Pancreas (tissue), 10 donors: Measurements from ENCODE around the gene MAST1. TPM values are rescaled to one million over a fixed set of nuclear protein-coding genes. Genes with fewer than 3 reads are reported as not detected.

ENCODE experiments used
- ATAC-seq, 4 donors: fragments of 200-7000 bp; cut with Tn5 transposase; one replicate each; pipeline versions ENCODE4 v1.8.0 to v1.9.1; 2020; ENCODE audit warnings: mild to moderate bottlenecking in 4 of 4, moderate library complexity in 4 of 4
- DNase-seq, 6 donors: peaks; one replicate each; pipeline ENCODE4 v3.0.0-alpha.2; 2020
- FAIRE-seq: peaks from 2 replicates; lab custom pipeline; 2012; peaks lifted over from hg19 to GRCh38; lab: Jason Lieb, UNC
- H3K27ac ChIP-seq, 4 donors: fragments of 200-600 bp; sonication (generic); 1 replicate in 3 of 4; 2 replicates in 1 of 4; pipeline versions ENCODE4 v1.5.0 to v1.8.0; 2020
- H3K27me3 ChIP-seq, 4 donors: fragments of 200-600 bp; one replicate each; pipeline ENCODE4 v1.8.0; 2021
- H3K36me3 ChIP-seq, 3 donors: fragments of 200-600 bp; sonication (generic) in 1 of 3; one replicate each; pipeline versions ENCODE4 v1.5.0 to v1.8.0; 2020 to 2021
- H3K4me1 ChIP-seq, 3 donors: fragments of 200-600 bp; one replicate each; pipeline ENCODE4 v1.8.0; 2021
- H3K4me3 ChIP-seq, 4 donors: fragments of 200-600 bp; sonication (generic) in 2 of 4; one replicate each; pipeline versions ENCODE4 v1.5.0 to v1.8.0; 2020 to 2021
- H3K9me3 ChIP-seq, 4 donors: fragments of 200-600 bp; one replicate each; pipeline ENCODE4 v1.8.0; 2021
- CTCF ChIP-seq, 4 donors: fragments of 200-600 bp; sonication (generic) in 3 of 4; IDR thresholded peaks; one replicate each; pipeline versions ENCODE4 v1.5.0 to v1.8.0; 2021; ENCODE audit warnings: antibody characterized with exemption in 4 of 4
- WGBS, 2 donors: extraction: QIAGEN DNeasy Blood & Tissue Kit; methylation state at CpG; one replicate each; pipeline ENCODE4 v1.1.7; 2013; 5-methylcytosine and 5-hydroxymethylcytosine counted together
- intact Hi-C, 3 donors: fragments of 100-400 bp; cut with DNase I; formaldehyde crosslinking; loops; one replicate each; pipeline versions ENCODE4 v1.11.1 to v1.14.2; 2022
- polyA plus RNA-seq, 2 donors: library from polyadenylated mRNA; stranded (reverse); fragments of 200-250 nt; gene quantifications; one replicate each; pipeline ENCODE4 v1.2.3, GENCODE V29; 2013
- total RNA-seq, 6 donors: library from RNA; stranded (reverse); fragmentation: NEBNext Ultra II Directional in 4 of 6; extraction: Animal tissue kit (Norgen Biotek cat#: 25700) in 4 of 6; gene quantifications; one replicate each; pipeline versions ENCODE4 v1.2.1 to v1.2.4, GENCODE V29; 2021 to 2023
- donor health status: healthy with polysubstance abuse.
- donor health status: DM: no; HTN: no; CAD: no; lungs with moderate emphysema.
- donor health status: DM: no; HTN: no; CAD: no.
- donor health status: control.
- donor health status: control.
- donor health status: Bipolar disorder and iron deficiency.
- donor health status: DM: yes; HTN: yes; CAD: no.
- donor health status: DM: no; HTN: no; CAD: no.
- donor health status: DM: no; HTN: no; CAD: no.
- donor health status: DM: yes; HTN: yes; CAD: no.

MAST1 gene
- total and polyA plus RNA-seq, 8 donors = 0.23 to 7.3 (median 0.91) TPM

GRCh38 chr19:12891553-12892021, 53.3 kb downstream of the MAST1 start:
- no peak for ATAC-seq
- WGBS, 2 donors = 5% methylated on average over 26 of the region's 26 CpGs
- H3K27me3 ChIP-seq = no peaks in the 10 kb centered on the region
- H3K9me3 ChIP-seq = no peaks in the 10 kb centered on the region
- no peak for FAIRE-seq
- H3K4me1 ChIP-seq = peaks cover 0 to 7% (median 0%) of the 10 kb centered on the region in 3 donors
- peak overlapping the region in 2 of 4 donors; percentile 55 to 85 for H3K27ac ChIP-seq
- H3K4me3 ChIP-seq = peak overlapping the region; percentile 43 to 99 (median 87)
- no peaks in the 10 kb centered on the region for H3K36me3 ChIP-seq
- intact Hi-C loops = no loop called here
- no peak for TF ChIP-seq CTCF (IDR thresholded peaks at IDR 0.05)
- DNase-seq = peak in 3 of 6 donors; percentile 36 to 82 (median 55)

GRCh38 chr19:12893582-12893981, 55.3 kb downstream of the MAST1 start:
- Histone ChIP-seq H3K36me3 (no peaks in the 10 kb centered on the region), H3K9me3 (no peaks in the 10 kb centered on the region), H3K27ac (no peak overlapping the region), H3K27me3 (no peaks in the 10 kb centered on the region), H3K4me1 (peaks cover 0 to 7% (median 0%) of the 10 kb centered on the region in 3 donors), H3K4me3 (no peak overlapping the region)
- intact Hi-C loops = no loop called here
- 92 to 95% methylated on average over 4 to 5 of the region's 5 CpGs for WGBS, 2 donors
- no peak for ATAC-seq
- no peak for FAIRE-seq
- no peak for TF ChIP-seq CTCF (IDR thresholded peaks at IDR 0.05)
- peak in 1 of 6 donors; percentile 52 for DNase-seq

- no peak for ATAC-seq
- 94 to 97% methylated on average over 17 of the region's 17 CpGs for WGBS, 2 donors
- no peaks in the 10 kb centered on the region for H3K27me3 ChIP-seq
- no peak overlapping the region for H3K27ac ChIP-seq
- no peak overlapping the region for H3K4me3 ChIP-seq
- DNase-seq = no peak
- H3K9me3 ChIP-seq = no peaks in the 10 kb centered on the region
- H3K36me3 ChIP-seq = no peaks in the 10 kb centered on the region
- FAIRE-seq = no peak
- intact Hi-C loops = no loop called here
- TF ChIP-seq CTCF (IDR thresholded peaks at IDR 0.05) = no peak
- H3K4me1 ChIP-seq = peaks cover 0 to 7% (median 0%) of the 10 kb centered on the region in 3 donors
Measured at GRCh38 chr19:12896460-12896859, 58.1 kb downstream of the MAST1 start.

- Histone ChIP-seq H3K9me3 (no peaks in the 10 kb centered on the region), H3K27ac (no peak overlapping the region), H3K4me1 (no peaks in the 10 kb centered on the region), H3K27me3 (no peaks in the 10 kb centered on the region), H3K36me3 (no peaks in the 10 kb centered on the region), H3K4me3 (no peak overlapping the region)
- WGBS, 2 donors = 84 to 91% methylated on average over 10 of the region's 10 CpGs
- DNase-seq (no peak), ATAC-seq (no peak), FAIRE-seq (no peak)
- intact Hi-C loops = no loop called here
- TF ChIP-seq CTCF (IDR thresholded peaks at IDR 0.05) = no peak
Measured at GRCh38 chr19:12899891-12900518, 61.7 kb downstream of the MAST1 start.

- Histone ChIP-seq H3K27ac (no peak overlapping the region), H3K9me3 (no peaks in the 10 kb centered on the region), H3K4me1 (no peaks in the 10 kb centered on the region), H3K36me3 (no peaks in the 10 kb centered on the region), H3K27me3 (no peaks in the 10 kb centered on the region), H3K4me3 (no peak overlapping the region)
- ATAC-seq (peak in 2 of 4 donors; percentile 11 to 27), DNase-seq (no peak), FAIRE-seq (no peak)
- TF ChIP-seq CTCF (IDR thresholded peaks at IDR 0.05) = no peak
- WGBS, 2 donors = 88 to 92% methylated on average over 9 of the region's 9 CpGs
- intact Hi-C loops = no loop called here
Measured at GRCh38 chr19:12907166-12907565, 68.9 kb downstream of the MAST1 start.
